Heart left ventricle (tissue), 16 donors: ENCODE results near the gene MAML2. TPM values are rescaled to one million over a fixed set of nuclear protein-coding genes. Genes with fewer than 3 reads are reported as not detected.

ENCODE experiments used
- ATAC-seq, 4 donors: fragments of 200-7000 bp; cut with Tn5 transposase; one replicate each; pipeline ENCODE4 v1.9.1; 2020 to 2022; ENCODE audit warnings: moderate library complexity in 4 of 4, mild to moderate bottlenecking in 3 of 4, moderate number of reproducible peaks in 1 of 4
- DNase-seq, 5 donors: peaks; one replicate each; pipeline ENCODE4 v3.0.0-alpha.2; 2020
- H3K27ac ChIP-seq, 12 donors: fragments of 200-600 bp; sonication (generic) in 4 of 12; one replicate each; pipeline versions ENCODE4 v1.5.0 to v1.8.0; 2016 to 2022; ENCODE audit warnings: mild to moderate bottlenecking in 2 of 12
- H3K27me3 ChIP-seq, 9 donors: fragments of 200-600 bp; sonication (generic) in 2 of 9; one replicate each; pipeline versions ENCODE4 v1.5.1 to v1.8.0; 2016 to 2022; ENCODE audit warnings: mild to moderate bottlenecking in 3 of 9
- H3K36me3 ChIP-seq, 9 donors: fragments of 200-600 bp; sonication (generic) in 2 of 9; one replicate each; pipeline versions ENCODE4 v1.5.0 to v1.8.0; 2018 to 2022; ENCODE audit warnings: mild to moderate bottlenecking in 2 of 9
- H3K4me1 ChIP-seq, 12 donors: fragments of 200-600 bp; sonication (generic) in 4 of 12; one replicate each; pipeline versions ENCODE4 v1.5.0 to v1.8.0; 2016 to 2022; ENCODE audit warnings: mild to moderate bottlenecking in 3 of 12
- H3K4me3 ChIP-seq, 12 donors: fragments of 200-600 bp; sonication (generic) in 4 of 12; one replicate each; pipeline versions ENCODE4 v1.5.0 to v1.8.0; 2017 to 2022; ENCODE audit warnings: mild to moderate bottlenecking in 9 of 12, moderate library complexity in 4 of 12
- H3K9me3 ChIP-seq, 12 donors: fragments of 200-600 bp; sonication (generic) in 4 of 12; one replicate each; pipeline versions ENCODE4 v1.5.0 to v1.8.0; 2016 to 2022; ENCODE audit warnings: mild to moderate bottlenecking in 1 of 12
- POLR2A ChIP-seq, 2 donors: fragments of 450-650 bp; IDR thresholded peaks; one replicate each; pipeline ENCODE4 v1.6.1; 2017; ENCODE audit warnings: antibody characterized with exemption in 2 of 2, mild to moderate bottlenecking in 2 of 2, moderate library complexity in 2 of 2
- WGBS, 4 donors: extraction: QIAGEN DNeasy Blood & Tissue Kit in 2 of 4; methylation state at CpG; one replicate each; pipeline versions ENCODE4 v1.1.5 to v1.1.7; 2013 to 2018; 5-methylcytosine and 5-hydroxymethylcytosine counted together
- intact Hi-C, 10 donors: fragments of 100-400 bp; cut with DNase I; formaldehyde crosslinking; loops; one replicate each; pipeline versions ENCODE4 v1.11.1 to v1.14.2; 2022
- polyA plus RNA-seq, 2 donors: library from polyadenylated mRNA; stranded (reverse); fragments of 200-250 nt; gene quantifications; one replicate each; pipeline ENCODE4 v1.2.3, GENCODE V29; 2013
- total RNA-seq, 9 donors: library from RNA; depleted of rRNA in 2 of 9; stranded (reverse); fragments of >200 nt in 2 of 9; fragmentation: NEBNext Ultra II Directional in 3 of 9; extraction: Animal tissue kit (Norgen Biotek cat#: 25700) in 3 of 9; gene quantifications; one replicate each; pipeline versions ENCODE4 v1.1.0 to v1.2.4, GENCODE V29; 2016 to 2023
- TF ChIP-seq, protein P1 (sequence below), 12 donors: fragments of 200-600 bp; sonication (generic) in 4 of 12; IDR thresholded peaks; one replicate each; pipeline versions ENCODE4 v1.5.0 to v1.8.0; 2018 to 2022; ENCODE audit warnings: antibody characterized with exemption in 12 of 12, mild to moderate bottlenecking in 5 of 12
- donor health status: ischemic (EF 13 %, LVEDD 7.1; RV severe dilation, severe dysfunction).
- donor health status: healthy with polysubstance abuse.
- donor health status: DM: no; HTN: yes; CAD: no.
- donor health status: DM: no; HTN: no; CAD: no.
- donor health status: ischemic (EF 25% LVEDD 6.9; RV normal size, moderate dysfunction).
- donor health status: ischemic (EF 25% LVEDD 5.7; RV mildly dilated, moderate dysfunction).
- donor health status: healthy.
- donor health status: DM: yes; HTN: yes; CAD: no.
- donor health status: ischemic (EF 35%, LVEDD 5.7; RV mildly dilated, moderate dysfunction).
- donor health status: nonischemic (EF 11% LVEDD 7.7; RV severe dilation, severe dysfunction).
- donor health status: DM: yes; HTN: yes; CAD: no.
- donor health status: PGD.
- donor health status: ischemic (EF 29% LVEDD 5.4; RV normal size, mild dysfunction).
- donor health status: nonischemic (EF 23%, LVEDD 6.1; RV moderate dilation, normal function).

The MAML2 gene
- total and polyA plus RNA-seq, 11 donors, result 1.3 to 10.8 (median 4.8) TPM

DNA sequence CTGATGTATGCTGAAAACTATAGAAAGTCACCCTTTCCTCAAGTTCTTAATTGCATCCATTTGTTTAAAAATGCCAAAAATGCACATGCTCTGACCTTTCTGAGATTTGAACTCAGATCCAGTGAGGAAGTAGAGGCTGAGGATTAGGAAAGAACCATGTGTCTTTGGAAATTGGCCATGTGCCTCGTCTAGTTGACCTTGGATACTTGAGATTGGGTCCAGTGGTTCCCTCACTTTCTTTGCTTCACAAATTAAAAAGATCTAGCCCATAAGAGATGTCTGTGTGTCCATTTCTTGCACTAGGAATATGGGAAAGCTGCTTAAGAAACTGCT, 128.3 kb downstream of the MAML2 start:
- intact Hi-C loops, result loop anchor here in 3 of 10 donors (10.0 kb wide), 1 partner anchor 50 kb away; no protein-coding TSS in a partner anchor
- Histone ChIP-seq H3K27ac (peak overlapping the region; percentile 33 to 92 (median 68)), H3K9me3 (no peaks in the 10 kb centered on the region), H3K4me1 (peaks cover 3 to 90% (median 59%) of the 10 kb centered on the region in 12 donors), H3K36me3 (no peaks in the 10 kb centered on the region), H3K4me3 (no peak overlapping the region), H3K27me3 (no peaks in the 10 kb centered on the region)
- DNase-seq (no peak), ATAC-seq (no peak)
- TF ChIP-seq, protein P1, sequence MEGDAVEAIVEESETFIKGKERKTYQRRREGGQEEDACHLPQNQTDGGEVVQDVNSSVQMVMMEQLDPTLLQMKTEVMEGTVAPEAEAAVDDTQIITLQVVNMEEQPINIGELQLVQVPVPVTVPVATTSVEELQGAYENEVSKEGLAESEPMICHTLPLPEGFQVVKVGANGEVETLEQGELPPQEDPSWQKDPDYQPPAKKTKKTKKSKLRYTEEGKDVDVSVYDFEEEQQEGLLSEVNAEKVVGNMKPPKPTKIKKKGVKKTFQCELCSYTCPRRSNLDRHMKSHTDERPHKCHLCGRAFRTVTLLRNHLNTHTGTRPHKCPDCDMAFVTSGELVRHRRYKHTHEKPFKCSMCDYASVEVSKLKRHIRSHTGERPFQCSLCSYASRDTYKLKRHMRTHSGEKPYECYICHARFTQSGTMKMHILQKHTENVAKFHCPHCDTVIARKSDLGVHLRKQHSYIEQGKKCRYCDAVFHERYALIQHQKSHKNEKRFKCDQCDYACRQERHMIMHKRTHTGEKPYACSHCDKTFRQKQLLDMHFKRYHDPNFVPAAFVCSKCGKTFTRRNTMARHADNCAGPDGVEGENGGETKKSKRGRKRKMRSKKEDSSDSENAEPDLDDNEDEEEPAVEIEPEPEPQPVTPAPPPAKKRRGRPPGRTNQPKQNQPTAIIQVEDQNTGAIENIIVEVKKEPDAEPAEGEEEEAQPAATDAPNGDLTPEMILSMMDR (IDR thresholded peaks at IDR 0.05), result no peak
- no peak for TF ChIP-seq POLR2A (IDR thresholded peaks at IDR 0.05)
- 27 to 52% (median 42%) methylated on average over 1 of the region's 1 CpG for WGBS, 4 donors

DNA sequence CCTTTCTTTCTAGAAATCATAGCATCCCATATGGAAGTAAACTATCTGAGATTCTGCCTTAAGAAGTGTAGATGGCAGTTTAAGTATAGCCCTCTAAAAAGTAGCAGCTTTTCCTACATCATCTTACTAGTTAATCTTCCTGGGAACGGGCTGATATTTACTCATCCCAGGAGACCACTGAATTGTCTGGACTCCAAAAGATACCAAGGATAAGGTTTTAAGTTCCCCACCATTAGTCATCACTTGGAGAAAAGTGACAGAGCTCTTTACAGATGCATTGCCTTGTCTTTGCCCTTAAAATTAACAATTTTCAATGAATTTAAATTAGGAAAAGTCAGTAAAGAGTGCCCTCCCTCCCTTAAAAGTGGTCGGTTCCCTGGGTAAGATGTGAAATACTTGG, 129.5 kb downstream of the MAML2 start:
- no peaks in the 10 kb centered on the region for H3K36me3 ChIP-seq
- peaks cover 3 to 84% (median 56%) of the 10 kb centered on the region in 12 donors for H3K4me1 ChIP-seq
- H3K9me3 ChIP-seq, result no peaks in the 10 kb centered on the region
- DNase-seq (no peak), ATAC-seq (peak in 3 of 4 donors; percentile 42 to 70 (median 51))
- H3K4me3 ChIP-seq, result no peak overlapping the region
- intact Hi-C loops, result loop anchor here in 4 of 10 donors (2.0 to 10.0 kb wide), 2 partner anchors 49 to 127 kb away; no protein-coding TSS in a partner anchor
- H3K27ac ChIP-seq, result peak overlapping the region in 11 of 12 donors; percentile 16 to 92 (median 70)
- 44 to 49% (median 47%) methylated on average over 2 of the region's 2 CpGs for WGBS, 4 donors
- TF ChIP-seq POLR2A (IDR thresholded peaks at IDR 0.05), result no peak
- TF ChIP-seq, protein P1 (IDR thresholded peaks at IDR 0.05), result no peak
- no peaks in the 10 kb centered on the region for H3K27me3 ChIP-seq

DNA sequence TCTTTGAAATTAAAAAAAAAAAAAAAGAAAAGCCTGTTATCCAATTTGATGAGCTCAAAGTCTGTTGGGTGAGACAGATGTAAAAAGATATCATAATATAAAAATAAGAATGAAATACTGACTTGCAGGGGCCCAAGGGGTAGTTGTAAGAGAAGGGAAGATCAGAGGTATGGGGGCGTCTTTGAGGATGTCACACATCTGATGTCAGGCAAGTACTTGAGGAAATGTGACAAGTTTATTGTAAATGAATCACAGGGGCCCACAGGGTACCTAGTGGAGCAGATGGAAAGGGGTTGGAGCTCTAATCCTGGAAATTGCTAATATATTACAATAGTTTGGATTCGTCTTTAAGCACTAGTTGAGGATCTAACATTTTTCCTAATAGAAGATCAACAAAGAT, 131.6 kb downstream of the MAML2 start:
- no peak overlapping the region for H3K4me3 ChIP-seq
- 84 to 91% (median 87%) methylated on average over 2 of the region's 2 CpGs for WGBS, 4 donors
- intact Hi-C loops, result loop anchor here in 3 of 10 donors (10.0 kb wide), 1 partner anchor 47 kb away; no protein-coding TSS in a partner anchor

More for the DNA sequence above, 131.6 kb downstream of the MAML2 start:
- TF ChIP-seq, protein P1 (IDR thresholded peaks at IDR 0.05), result no peak
- TF ChIP-seq POLR2A (IDR thresholded peaks at IDR 0.05), result no peak
- DNase-seq (no peak), ATAC-seq (no peak)
- H3K36me3 ChIP-seq, result no peaks in the 10 kb centered on the region
- no peaks in the 10 kb centered on the region for H3K27me3 ChIP-seq
- H3K9me3 ChIP-seq, result no peaks in the 10 kb centered on the region
- peaks cover 0 to 84% (median 55%) of the 10 kb centered on the region in 12 donors for H3K4me1 ChIP-seq
- peak overlapping the region in 3 of 12 donors; percentile 5 to 92 (median 20) for H3K27ac ChIP-seq
